Kidney (tissue), 14 donors: Measurements from ENCODE around the gene OLFML2B. TPM values are rescaled to one million over a fixed set of nuclear protein-coding genes. Genes with fewer than 3 reads are reported as not detected.

ENCODE experiments used
- DNase-seq, 5 donors: peaks; one replicate each; pipeline ENCODE4 v3.0.0-alpha.2; 2013 to 2020
- FAIRE-seq: peaks from 2 replicates; lab custom pipeline; 2012; peaks lifted over from hg19 to GRCh38; lab: Jason Lieb, UNC
- H3K27ac ChIP-seq, 2 donors: one replicate each; pipeline ENCODE4 v1.7.0; 2013; ENCODE audit warnings: low read depth in 2 of 2, low read length in 2 of 2, inconsistent platforms in 1 of 2
- H3K27me3 ChIP-seq: one replicate; pipeline ENCODE4 v1.7.1; 2013; ENCODE audit warnings: low read length, inconsistent platforms; ENCODE audit not compliant: control insufficient read depth, insufficient read depth
- H3K36me3 ChIP-seq, 3 donors: one replicate each; pipeline versions ENCODE4 v1.7.0 to v1.7.1; 2013; ENCODE audit warnings: low read length in 3 of 3, control low read depth in 1 of 3, inconsistent platforms in 1 of 3; ENCODE audit not compliant: insufficient read depth in 3 of 3, control insufficient read depth in 2 of 3
- H3K4me1 ChIP-seq, 3 donors: one replicate each; pipeline versions ENCODE4 v1.7.0 to v1.7.1; 2013; ENCODE audit warnings: low read length in 3 of 3, inconsistent platforms in 1 of 3, low read depth in 1 of 3; ENCODE audit not compliant: control insufficient read depth in 2 of 3, insufficient read depth in 2 of 3
- H3K4me3 ChIP-seq, 3 donors: one replicate each; pipeline versions ENCODE4 v1.7.0 to v1.8.1; 2013; ENCODE audit warnings: low read length in 3 of 3, control low read depth in 1 of 3, inconsistent platforms in 1 of 3
- H3K9ac ChIP-seq, 3 donors: one replicate each; pipeline versions ENCODE4 v1.7.0 to v1.7.1; 2013; ENCODE audit warnings: low read length in 3 of 3, control low read depth in 1 of 3, inconsistent platforms in 1 of 3
- H3K9me3 ChIP-seq, 3 donors: one replicate each; pipeline versions ENCODE4 v1.7.0 to v1.7.1; 2013; ENCODE audit warnings: low read length in 3 of 3, control low read depth in 1 of 3, inconsistent platforms in 1 of 3; ENCODE audit not compliant: control insufficient read depth in 2 of 3, insufficient read depth in 1 of 3
- intact Hi-C: fragments of 100-400 bp; cut with DNase I; formaldehyde crosslinking; loops from one replicate; pipeline ENCODE4 v1.11.1; 2022
- polyA plus RNA-seq: library from polyadenylated mRNA; stranded (reverse); fragments of 350-450 nt; fragmentation: Illumina TruSeq; extraction: RNeasy Lipid Tissue Mini Kit (QIAGEN cat#74804); gene quantifications from one replicate; pipeline ENCODE4 v1.2.3, GENCODE V29; 2014; ENCODE audit warnings: low read depth, low replicate concordance; ENCODE audit not compliant: insufficient read depth
- total RNA-seq: library from RNA; stranded (reverse); fragmentation: NEBNext Ultra II Directional; extraction: Animal tissue kit (Norgen Biotek cat#: 25700); gene quantifications from one replicate; pipeline ENCODE4 v1.2.1, GENCODE V29; 2021
- TF ChIP-seq, protein P1 (sequence below): IDR thresholded peaks from 3 replicates; pipeline ENCODE4 v1.5.1; 2012; ENCODE audit warnings: mild to moderate bottlenecking, moderate library complexity, borderline replicate concordance; ENCODE audit not compliant: insufficient read depth; ENCODE audit errors: extremely low read depth
- donor health status: control.
- donor health status: control.
- donor health status: control.
- donor health status: control.
- donor health status: control.
- donor health status: DM: yes; HTN: yes; CAD: no.
- donor health status: Normal renal cell carcinoma (clear cell type).

Gene OLFML2B
- total and polyA plus RNA-seq, 2 donors from 2014 or later: 2.9 to 6.7 TPM

DNA sequence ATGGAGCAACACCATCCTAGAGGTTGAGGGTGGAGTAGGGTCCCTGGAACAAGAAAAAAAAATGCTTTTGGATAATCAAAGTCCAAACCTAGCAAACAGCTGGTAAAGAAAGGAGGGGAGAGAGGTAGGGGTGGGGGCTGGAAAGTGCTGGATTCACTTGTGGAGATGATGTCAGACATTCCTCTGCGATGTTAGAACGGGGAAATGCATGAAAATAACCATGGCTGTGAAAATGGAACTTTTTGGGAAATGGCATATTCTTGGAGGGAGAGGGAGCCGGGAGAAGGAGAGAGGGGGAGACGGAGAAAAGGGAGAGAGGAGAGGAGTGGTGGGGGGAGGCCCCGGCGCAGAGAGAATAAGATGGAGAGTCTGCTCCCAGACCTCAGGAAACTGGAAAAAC, 53.6 kb downstream of the OLFML2B start:
- H3K27me3 ChIP-seq: no peaks in the 10 kb centered on the region
- no peak for FAIRE-seq
- H3K9ac ChIP-seq: no peak overlapping the region
- no peak overlapping the region for H3K4me3 ChIP-seq
- intact Hi-C loops: no loop called here
- TF ChIP-seq, protein P1, sequence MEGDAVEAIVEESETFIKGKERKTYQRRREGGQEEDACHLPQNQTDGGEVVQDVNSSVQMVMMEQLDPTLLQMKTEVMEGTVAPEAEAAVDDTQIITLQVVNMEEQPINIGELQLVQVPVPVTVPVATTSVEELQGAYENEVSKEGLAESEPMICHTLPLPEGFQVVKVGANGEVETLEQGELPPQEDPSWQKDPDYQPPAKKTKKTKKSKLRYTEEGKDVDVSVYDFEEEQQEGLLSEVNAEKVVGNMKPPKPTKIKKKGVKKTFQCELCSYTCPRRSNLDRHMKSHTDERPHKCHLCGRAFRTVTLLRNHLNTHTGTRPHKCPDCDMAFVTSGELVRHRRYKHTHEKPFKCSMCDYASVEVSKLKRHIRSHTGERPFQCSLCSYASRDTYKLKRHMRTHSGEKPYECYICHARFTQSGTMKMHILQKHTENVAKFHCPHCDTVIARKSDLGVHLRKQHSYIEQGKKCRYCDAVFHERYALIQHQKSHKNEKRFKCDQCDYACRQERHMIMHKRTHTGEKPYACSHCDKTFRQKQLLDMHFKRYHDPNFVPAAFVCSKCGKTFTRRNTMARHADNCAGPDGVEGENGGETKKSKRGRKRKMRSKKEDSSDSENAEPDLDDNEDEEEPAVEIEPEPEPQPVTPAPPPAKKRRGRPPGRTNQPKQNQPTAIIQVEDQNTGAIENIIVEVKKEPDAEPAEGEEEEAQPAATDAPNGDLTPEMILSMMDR: no peak
- no peak overlapping the region for H3K27ac ChIP-seq
- no peaks in the 10 kb centered on the region for H3K4me1 ChIP-seq
- H3K9me3 ChIP-seq: no peaks in the 10 kb centered on the region
- no peaks in the 10 kb centered on the region for H3K36me3 ChIP-seq
- no peak for DNase-seq

DNA sequence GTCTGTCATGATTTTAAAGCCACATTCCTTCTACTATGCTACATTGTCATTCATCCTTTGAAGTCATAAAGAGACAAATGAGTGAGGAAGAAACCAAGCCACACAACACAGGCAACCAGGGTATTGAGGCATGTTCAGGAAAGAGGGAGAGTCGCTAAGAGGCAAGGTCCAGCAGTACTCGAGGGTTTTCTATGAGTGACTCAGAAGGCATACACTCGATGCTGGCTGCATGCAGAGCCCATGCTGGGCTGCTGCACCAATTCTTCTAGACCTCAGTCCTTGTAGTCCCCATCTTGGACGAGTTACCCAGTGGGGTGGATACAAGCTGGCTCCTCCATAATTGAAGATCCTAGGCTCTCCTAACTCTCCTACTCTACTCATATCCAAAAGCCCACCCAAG, 57.6 kb downstream of the OLFML2B start:
- Histone ChIP-seq H3K9ac (no peak overlapping the region), H3K36me3 (peaks cover 0 to 3% (median 0%) of the 10 kb centered on the region in 3 donors), H3K27ac (no peak overlapping the region), H3K27me3 (no peaks in the 10 kb centered on the region), H3K4me3 (no peak overlapping the region), H3K9me3 (no peaks in the 10 kb centered on the region), H3K4me1 (peaks cover 0 to 2% (median 0%) of the 10 kb centered on the region in 3 donors)
- TF ChIP-seq, protein P1: no peak
- DNase-seq: no peak
- FAIRE-seq: no peak
- intact Hi-C loops: no loop called here

DNA sequence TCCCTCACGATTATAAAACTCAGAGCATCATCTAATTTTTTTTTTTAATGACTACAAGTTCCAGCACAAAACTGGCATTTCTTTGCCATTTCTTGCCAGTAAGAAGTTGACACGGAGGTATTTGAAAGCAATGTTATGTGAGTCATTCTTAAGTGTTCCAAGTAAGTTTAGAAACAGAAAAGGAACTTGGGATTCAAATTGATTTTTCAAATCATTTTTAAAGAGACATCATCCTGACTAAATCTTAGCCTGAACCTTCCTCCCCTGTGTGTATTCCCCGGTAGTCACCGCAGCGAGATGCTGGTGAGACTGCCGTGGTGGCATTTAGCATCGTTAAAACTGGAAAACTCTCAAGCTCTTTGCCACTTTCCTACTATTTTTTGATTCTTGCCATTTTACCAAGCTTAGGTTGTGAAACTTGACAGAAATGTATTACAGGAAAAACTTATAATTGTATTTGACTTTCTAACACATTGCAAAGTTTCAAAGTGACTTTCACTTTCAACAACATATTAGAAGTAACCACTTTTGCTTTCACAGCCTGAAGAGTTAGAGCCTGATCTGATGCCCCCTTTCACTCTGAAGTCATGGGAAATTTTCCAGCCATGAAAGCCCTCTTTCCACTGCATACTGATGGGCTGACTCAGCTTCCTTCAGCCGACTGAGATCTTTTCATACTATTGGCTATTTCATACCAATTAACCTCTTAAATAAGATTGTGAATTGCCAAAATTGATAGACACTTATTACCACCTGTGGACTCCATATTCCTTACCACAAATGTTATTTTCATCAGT, 61.4 kb downstream of the OLFML2B start:
- H3K4me1 ChIP-seq: peaks cover 0 to 2% (median 0%) of the 10 kb centered on the region in 3 donors
- intact Hi-C loops: no loop called here
- H3K27ac ChIP-seq: peak overlapping the region; percentile 12 to 70
- TF ChIP-seq, protein P1: no peak
- H3K27me3 ChIP-seq: no peaks in the 10 kb centered on the region
- FAIRE-seq (no peak), DNase-seq (no peak)
- H3K9me3 ChIP-seq: no peaks in the 10 kb centered on the region
- H3K36me3 ChIP-seq: peaks cover 3 to 6% (median 5%) of the 10 kb centered on the region in 3 donors
- H3K9ac ChIP-seq: no peak overlapping the region
- peak overlapping the region in 1 of 3 donors; percentile 26 for H3K4me3 ChIP-seq
